ENCODE data around the gene LRP5. TPM values are rescaled to one million over a fixed set of nuclear protein-coding genes. Genes with fewer than 3 reads are reported as not detected.
"Not testable (repeated sequence)": the region's sequence is repeated elsewhere in the genome, so short reads cannot be mapped to it uniquely, and the experiment has no call there.

The LRP5 gene
- total RNA-seq, 2 donors from 2014 or later: 86.8 to 106 TPM

DNA sequence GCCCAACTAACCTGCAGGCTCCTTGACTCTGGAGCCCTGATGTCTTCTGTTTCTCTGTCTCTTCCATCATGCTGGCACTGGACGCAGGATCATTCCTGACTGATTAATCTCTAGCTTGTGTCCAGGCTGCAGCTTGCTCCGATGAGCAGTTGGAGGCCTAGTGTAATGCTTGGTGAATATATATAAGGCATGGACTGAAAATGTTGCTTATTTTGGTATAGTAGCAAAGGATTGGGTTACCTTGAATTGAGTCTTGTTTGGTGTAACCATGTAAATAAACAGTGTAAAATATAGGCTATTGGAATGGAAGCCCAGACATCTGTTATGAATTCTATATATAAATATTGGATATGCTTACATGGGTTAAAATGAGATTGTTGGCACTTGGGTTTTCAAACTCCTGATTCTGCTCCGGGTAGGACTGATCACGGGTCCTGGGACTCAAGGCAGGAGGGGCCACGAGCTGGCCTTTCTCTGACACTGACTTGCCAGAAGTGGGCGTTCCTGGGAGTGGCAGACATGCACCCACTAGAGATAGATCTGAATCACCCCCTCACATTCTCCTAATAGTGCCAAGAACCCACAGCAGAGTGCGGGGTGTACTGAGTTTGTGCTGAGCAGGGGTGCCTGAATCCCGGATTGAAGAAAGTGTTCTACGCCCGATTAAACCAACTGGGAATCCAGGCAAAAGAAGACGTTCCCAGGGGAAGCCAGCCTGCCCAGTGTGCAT is 25.8 kb downstream of the LRP5 start:
- DNase-seq (no peak), ATAC-seq (no peak)
- intact Hi-C loops (cut with DNase I, micrococcal nuclease): no loop called here

DNA sequence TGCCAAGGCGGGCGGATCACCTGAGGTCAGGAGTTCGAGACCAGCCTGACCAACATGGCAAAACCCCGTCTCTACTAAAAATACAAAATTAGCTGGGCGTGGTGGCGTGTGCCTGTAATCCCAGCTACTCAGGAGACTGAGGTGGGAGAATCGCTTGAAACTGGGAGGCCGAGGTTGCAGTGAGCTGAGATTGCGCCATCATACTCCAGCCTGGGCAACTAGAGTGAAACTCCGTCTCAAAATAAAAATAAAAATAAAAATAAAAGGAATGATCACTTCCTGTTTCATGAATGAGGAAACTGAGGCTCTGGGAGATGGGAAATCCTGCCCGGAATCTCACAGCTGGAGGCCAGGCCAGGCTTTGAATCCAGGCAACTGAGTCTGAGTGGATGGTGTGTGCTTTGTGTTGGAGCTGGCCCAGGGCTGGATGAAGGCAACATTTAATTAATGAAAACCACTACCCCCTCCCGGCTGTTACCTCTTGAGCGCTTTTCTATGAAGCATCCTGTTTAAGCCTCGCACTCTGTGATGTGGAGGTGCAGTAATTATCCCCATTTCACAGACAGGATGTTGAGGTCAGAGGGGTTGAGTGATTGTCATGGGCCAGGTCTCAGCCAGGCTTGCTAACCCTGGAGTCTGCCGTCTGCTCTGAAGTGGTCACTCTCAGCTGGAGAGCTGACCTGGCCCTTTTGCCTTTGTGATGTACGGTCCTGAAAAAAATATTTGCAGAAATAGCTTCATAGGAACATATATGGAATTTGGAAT is 27.8 kb downstream of the LRP5 start:
- intact Hi-C loops (cut with DNase I, micrococcal nuclease): no loop called here
- DNase-seq (no peak), ATAC-seq (no peak)

DNA sequence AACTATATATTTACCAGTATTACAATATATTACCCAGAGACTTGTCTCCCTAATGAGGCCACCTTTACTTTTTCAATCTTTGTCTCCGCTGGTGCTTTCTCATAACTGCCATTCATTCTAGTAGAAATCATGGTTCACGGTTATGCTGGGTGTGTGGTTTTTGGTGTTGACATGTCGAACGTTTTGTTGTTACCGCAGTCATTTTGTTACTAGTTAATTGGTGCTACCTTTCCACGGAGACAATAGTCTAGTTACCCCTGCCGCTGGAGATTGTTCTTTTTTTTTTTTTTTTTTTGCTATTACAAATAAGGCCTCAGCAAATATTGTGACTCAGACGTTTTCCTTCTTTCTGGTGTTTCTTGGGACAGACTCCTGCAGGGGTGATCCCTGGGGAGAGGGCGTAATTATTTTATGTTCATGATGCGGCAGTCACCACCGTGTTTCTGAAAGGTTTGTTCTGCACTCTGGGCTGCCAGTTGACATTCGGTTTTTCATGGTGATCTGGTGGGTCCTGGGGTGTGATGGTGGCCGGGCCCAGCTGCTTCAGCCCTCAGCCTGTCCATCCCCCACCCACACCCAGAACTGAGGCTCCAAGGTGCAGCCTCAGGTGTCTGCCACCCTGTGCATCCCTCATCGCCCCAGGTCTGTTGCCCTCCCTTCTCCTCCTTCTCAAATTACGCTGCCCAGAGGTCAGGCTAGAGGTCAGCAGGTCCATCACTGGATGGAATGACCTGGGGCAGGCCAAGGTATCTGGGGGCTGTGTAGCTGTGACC is 28.6 kb downstream of the LRP5 start:
- ATAC-seq: no peak
- DNase-seq: no peak
- intact Hi-C loops (cut with DNase I, micrococcal nuclease): no loop called here

DNA sequence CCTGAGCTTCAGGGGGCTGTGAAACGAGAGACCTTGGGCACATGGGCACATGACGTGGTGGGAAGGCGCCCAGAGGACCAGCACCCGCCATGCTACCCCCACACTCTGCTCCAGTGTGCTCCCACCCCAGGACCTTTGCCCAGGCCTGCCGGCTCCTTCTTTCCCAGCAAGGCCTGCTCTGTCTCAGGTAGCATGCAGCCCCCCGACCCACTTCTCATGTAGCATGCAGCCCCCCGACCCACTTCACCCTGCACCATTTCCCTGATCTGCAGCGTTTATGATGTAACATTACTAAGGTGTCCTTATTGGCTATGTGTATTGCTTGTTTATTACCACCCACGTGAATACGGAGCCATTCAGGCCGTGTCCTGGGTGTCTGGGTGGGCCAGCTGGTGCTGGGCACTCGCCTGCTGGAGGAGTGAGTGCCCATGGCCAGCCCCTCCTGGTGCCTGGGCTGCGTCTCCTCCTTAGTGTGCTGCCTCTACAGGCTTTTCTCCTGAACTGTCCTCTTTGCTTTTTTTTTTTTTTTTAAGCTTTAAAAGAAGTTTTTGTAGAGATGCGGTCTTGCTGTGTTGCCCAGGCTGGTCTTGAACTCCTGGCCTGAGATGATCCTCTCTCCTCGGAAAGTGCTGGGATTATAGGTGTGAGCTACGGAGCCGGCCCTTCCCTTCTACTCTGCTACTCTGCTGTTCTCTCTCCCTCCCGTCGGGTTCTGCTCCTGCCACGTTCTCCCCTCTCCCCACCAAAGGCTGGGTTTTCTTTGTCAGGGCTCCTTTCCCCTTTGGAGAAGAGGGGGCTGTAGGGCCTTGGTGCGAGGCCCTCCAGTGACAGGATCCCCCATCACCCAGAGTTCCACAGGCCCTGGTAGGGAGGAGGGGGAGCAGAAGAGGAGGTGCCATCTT is 29.4 kb downstream of the LRP5 start:
- DNase-seq: no peak
- ATAC-seq: no peak
- intact Hi-C loops (cut with DNase I, micrococcal nuclease): no loop called here

DNA sequence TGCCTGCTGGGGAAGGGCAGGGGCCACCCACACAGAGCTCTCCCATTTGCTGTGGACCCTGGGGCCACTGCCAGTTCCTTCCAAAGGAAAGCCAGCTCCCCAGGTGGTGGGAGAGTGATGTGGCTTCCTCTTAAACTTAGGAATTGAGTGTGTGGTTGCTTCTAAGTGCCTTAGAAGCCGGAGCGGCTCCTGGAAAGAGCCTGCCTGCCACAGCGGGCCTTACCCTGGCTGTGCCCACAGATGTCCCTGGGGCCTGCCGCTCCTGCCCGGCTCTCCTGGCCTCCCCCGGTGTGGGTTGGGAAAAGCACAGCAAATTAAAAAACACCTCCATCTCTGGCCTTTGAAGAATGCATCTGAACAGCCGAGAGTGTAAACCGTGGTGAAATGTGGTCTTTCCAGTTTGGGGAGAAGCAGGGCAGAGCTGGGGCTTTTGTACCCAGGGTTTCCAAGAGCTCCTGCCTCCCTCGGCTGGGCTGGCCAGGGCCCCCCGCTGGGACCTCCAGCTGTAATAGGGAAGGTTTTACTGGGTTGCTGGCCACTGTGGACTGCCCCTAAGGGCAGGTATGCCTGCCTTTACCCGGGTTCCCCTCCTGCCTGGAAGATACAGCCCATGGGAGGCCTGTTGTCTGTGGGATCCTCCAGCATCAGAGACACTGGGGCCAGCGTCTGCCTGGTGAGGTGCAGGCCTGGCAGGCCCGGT is 30.2 kb downstream of the LRP5 start:
- intact Hi-C loops (cut with DNase I, micrococcal nuclease): no loop called here
- ATAC-seq (peak; percentile 9), DNase-seq (no peak)

DNA sequence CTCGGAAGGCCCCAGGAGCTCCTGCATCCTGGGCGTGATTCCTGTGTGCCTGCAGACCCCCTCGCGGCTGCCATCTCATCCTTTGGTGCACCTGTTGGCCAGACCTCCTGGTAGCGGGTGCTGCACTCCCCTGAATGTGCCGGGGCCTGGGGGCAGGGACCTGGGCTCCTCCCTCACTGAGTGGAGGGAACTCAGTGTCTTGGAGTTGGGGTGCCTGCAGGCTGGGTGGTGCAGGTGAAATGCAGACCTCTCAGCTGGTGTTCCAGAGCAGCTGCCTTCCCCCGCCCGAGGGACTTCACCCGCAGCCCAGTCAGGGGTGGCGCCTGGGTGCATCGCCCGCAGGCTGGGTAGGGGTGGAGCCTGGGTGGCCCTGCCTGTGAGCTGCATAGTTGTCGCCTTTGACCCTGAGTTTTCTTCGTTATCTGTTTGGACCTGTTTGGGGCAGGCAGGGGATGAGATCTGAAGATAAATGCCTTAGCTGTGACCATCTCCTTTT is 31.4 kb downstream of the LRP5 start:
- peak; percentile 64 to 67 for DNase-seq
- intact Hi-C loops (cut with DNase I, micrococcal nuclease): no loop called here
- ATAC-seq: peak; percentile 95

DNA sequence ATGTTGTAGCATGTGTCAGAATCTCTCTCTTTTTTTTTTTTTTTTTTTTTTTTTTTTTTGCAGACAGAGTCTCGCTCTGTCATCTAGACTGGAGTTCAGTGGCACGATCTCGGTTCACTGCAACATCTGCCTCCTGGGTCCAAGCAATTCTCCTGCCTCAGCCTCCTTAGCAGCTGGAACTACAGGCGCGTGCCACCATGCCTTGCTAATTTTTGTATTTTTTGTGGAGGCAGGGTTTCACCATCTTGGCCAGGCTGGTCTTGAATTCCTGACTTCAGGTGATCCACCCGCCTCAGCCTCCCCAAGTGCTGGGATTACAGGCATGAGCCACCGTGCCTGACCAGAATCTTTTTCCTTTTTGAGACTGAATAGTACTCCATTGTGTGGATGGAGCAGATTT is 32.4 kb downstream of the LRP5 start:
- ATAC-seq; intact Hi-C loops (cut with DNase I, micrococcal nuclease); DNase-seq: not testable (repeated sequence)

DNA sequence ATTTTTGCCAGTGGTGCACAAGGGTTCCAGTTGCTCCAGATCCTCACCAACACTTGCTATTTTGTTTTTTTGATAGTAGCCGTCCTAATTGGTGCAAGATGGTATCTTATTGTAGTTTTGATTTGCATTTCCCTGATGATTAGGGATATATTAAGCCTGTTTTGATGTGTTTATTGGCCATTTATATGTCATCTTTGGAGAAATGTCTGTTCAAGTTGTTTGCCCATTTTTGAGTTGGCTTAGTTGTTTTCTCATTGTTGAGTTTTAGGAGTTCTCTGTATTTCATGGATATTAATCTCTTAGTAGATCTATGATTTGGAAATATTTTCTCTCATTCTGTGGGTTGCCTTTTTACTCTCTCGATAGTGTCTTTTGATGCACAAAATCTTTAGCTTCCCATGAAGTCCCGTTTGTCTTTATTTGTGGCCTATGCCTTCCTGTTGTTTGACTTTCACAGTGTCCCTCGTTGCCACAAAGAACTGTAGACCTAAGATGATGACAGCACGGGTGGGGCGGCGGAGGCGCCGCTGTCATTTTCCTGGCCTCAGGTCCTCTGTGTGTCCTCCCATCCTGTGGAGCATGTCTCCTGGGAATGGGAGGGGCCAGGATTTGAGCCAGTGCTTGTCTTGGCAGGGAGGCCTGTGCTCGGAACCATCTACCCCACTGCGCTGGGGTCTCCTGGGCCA is 33.5 kb downstream of the LRP5 start:
- DNase-seq (no peak), ATAC-seq (no peak)
- intact Hi-C loops (cut with DNase I, micrococcal nuclease): no loop called here

DNA sequence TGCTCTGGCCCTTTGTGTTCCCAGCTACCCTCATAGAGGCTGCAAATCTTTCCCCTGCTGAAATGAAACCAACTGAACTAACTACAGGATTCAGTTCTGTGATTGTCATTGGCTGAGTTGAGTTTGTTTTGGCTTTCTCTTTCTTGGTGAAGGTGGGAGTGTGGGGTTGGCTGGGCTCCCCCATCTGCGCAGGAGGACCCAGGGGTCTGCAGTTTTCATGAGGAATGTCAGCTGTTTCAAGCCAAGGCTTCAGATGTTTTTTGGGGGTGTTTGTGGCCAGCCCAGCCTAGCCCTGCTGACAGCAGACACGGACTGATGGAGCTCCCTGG is 34.0 kb downstream of the LRP5 start:
- ATAC-seq: no peak
- intact Hi-C loops (cut with DNase I, micrococcal nuclease): no loop called here
- DNase-seq: no peak

DNA sequence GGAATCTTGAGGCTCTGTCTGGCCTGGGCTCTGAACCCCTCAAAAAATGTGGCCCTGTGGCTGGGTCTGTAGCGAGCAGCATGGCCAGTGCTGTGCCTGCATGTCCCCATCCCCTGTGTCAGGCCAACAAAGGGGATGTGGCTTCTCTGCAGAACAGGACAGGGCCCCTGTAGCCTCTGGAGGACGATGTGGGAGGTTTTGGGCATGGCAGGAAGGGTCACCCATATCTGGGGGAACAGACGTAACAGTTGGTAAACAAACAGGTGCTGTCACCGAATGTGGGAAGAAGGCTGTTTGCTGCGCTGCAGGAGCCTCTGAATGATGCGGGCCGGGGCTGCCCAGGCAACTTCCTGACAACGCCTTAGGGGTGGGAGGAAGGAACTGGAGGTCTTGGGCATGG is 35.0 kb downstream of the LRP5 start:
- intact Hi-C loops (cut with DNase I, micrococcal nuclease): no loop called here
- no peak for ATAC-seq
- no peak for DNase-seq

DNA sequence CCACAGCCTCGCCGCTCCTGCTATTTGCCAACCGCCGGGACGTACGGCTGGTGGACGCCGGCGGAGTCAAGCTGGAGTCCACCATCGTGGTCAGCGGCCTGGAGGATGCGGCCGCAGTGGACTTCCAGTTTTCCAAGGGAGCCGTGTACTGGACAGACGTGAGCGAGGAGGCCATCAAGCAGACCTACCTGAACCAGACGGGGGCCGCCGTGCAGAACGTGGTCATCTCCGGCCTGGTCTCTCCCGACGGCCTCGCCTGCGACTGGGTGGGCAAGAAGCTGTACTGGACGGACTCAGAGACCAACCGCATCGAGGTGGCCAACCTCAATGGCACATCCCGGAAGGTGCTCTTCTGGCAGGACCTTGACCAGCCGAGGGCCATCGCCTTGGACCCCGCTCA is 35.5 kb downstream of the LRP5 start:
- intact Hi-C loops (cut with DNase I, micrococcal nuclease): no loop called here
- no peak for ATAC-seq
- DNase-seq: no peak

DNA sequence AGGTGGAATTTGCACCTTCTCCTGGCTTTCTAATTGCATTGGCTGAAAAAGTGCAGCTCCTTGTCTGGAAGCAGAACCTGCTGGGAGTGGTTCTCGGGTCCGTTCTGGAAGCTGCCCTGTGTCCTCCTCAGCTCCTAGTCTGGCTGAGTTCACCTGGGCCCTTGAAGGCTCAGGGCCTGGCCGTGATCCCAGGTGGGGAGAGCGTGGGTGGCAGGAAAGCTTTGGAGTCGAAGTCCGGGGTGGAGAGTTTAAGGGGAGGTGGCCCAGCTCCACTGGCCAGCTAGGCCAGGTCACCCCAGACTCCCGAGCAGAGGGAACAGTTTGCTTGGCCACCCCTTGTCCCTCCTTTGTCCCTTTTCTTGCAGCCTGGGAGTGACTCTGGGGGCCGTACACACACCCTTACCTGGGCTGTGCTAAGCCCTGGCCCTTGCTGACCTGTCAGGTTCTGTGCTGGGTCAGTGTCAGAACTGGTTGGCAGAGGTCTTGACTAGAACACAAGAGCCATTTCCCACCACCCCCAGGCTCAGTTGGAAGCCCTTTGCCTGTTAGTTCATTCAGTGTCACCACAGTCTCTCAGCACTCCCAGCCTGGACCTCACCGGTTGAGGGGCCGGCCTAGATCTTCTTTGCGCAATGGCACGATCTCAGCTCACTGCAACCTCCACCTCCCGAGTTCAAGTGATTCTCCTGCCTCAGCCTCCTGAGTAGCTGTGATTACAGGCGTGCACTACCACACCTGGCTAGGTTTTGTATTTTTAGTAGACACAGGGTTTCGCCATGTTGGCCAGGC is 37.3 kb downstream of the LRP5 start:
- ATAC-seq (no peak), DNase-seq (no peak)
- intact Hi-C loops (cut with DNase I, micrococcal nuclease): no loop called here

DNA sequence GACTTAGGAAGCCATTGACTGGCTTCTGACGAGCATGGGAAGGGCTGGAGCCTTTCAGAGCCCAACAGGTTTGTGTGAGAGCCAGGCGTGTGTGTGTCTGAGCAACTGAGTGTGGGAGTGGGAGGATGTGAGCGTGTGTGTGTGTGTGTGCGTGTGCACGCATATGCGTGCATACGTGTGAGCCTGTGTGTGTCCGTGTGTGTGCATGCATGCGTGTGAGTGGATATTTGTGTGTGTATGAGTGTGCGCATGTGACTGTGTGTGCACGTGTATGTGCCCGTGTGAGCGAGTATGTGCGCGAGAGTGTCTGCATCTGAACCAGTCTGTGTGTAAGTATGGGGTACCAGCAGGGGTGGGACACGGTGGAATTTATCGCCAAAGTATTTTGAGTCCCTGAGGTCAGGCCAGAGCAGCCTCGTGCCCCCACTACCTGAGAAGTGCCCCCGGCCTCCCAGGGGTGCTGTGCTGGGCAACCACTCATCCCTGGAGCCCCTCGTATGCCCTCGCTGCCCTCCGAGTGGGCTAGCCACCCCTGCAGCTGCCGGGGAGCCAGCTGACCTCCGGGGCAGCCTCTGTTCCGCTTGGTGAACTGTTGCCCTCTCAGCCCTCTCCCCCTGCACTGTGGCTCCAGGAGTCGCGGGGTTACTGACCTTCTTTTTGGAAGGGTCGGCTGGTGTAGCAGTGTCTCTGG is 38.5 kb downstream of the LRP5 start:
- intact Hi-C loops (cut with DNase I, micrococcal nuclease): no loop called here
- ATAC-seq (no peak), DNase-seq (peak in 1 of 2 donors; percentile 21)

DNA sequence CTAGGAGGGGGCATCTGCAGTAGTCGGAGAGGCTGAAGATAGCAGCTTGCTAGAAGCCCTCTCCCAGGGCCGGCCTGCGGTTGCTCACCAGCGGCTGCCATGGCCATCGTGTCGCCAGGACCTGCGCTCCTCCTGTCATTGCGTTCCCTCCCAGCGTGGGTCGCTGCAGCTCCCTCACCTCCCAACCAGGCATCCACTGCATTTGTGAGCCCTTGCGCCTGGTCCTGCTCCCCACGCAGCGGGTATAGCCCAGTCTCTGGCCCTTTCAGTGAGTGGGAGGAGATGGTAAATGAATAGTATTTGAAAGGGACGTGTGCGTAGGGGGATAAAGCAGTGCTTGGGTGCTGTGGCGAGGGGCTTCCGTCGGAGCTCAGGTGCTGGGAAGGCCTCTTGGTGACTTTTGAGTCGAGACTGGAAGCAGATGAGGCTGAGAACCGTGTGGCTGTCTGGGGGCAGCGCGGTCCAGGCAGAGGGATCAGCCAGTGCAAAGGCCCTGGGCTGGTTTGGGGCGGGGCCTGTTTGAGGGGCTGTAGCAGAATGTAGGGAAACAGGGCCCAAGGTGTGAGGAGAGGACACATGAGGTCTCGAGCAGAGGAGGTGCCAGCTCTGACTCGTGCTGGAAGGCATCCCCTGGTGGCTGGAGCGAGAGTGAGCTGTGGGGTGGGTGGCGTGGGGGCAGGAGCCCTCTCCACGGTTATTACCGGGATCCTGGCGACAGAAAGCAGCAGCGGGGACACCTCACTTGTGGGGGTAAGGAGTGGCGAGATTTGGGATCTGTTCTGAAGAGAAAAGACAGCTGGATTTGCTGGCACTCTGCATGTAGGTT is 39.3 kb downstream of the LRP5 start:
- no peak for ATAC-seq
- intact Hi-C loops (cut with DNase I, micrococcal nuclease): no loop called here
- DNase-seq: peak in 1 of 2 donors; percentile 25

DNA sequence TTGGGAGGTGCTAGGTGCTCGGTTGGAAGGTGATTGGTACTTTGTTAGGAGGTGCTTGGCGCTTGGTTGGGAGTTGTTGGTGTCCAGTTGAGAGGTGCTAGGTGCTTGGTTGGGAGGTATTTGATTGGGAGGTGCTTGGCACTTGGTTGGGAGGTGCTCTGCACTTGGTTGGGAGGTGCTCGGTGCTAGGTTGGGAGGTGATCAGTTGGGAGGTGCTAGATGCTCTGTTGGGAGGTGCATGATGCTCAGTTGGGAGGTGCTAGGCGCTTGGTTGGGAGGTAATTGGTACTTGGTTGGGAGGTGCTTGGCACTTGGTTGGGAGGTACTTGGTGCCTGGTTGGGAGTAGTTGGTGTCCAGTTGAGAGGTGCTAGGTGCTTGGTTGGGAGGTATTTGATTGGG is 40.2 kb downstream of the LRP5 start:
- intact Hi-C loops (cut with DNase I, micrococcal nuclease): no loop called here
- no peak for ATAC-seq
- no peak for DNase-seq

DNA sequence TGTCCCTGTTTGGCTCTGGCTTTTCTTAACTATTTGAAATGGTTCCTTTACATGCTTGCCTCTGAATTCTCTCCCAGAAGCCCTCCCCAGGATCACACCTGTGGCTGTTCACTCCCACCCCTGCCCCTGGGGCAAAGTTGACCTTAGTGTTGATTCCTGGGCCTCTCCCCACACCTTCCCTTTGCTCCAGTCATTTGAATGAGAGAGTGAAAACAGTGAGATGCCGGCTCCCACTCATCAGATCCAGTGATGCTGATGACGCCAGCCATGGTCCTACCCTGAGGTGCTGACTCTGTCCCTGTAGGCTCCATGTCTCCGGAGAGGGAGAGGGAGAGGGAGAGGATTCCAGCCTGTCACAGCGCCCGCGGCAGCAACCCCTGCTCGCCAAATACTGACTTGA is 40.7 kb downstream of the LRP5 start:
- ATAC-seq (no peak), DNase-seq (no peak)
- intact Hi-C loops (cut with DNase I, micrococcal nuclease): no loop called here

Measured in left colon (tissue), 2 donors.